ENCODE measurements around the gene ALPG. TPM values are rescaled to one million over a fixed set of nuclear protein-coding genes. Genes with fewer than 3 reads are reported as not detected.

ALPG gene
- total RNA-seq, 1 experiment from 2014 or later = 2.5 TPM

GRCh38 chr2:232374356-232374755 lies 32.3 kb upstream of the ALPG start:
- BruUV-seq (replicated peaks) = no TSS peak
- H3K4me3 Mint-ChIP-seq (ENCODE audit: unreplicated experiment) = no peak overlapping the region
- CTCF ChIA-PET = no interaction called here

GRCh38 chr2:232375164-232375563 lies 31.5 kb upstream of the ALPG start:
- no peak for DNase-seq
- ChIA-PET POLR2A (no interaction called here), CTCF (no interaction called here)
- no TSS peak for BruUV-seq (replicated peaks)
- Mint-ChIP-seq H3K27me3 (ENCODE audit: insufficient read depth, unreplicated experiment) (no peaks in the 10 kb centered on the region), H3K36me3 (ENCODE audit: insufficient read depth, unreplicated experiment) (no peaks in the 10 kb centered on the region), H3K9me3 (ENCODE audit: unreplicated experiment) (no peaks in the 10 kb centered on the region), H3K4me3 (ENCODE audit: unreplicated experiment) (no peak overlapping the region), H3K4me1 (ENCODE audit: low read depth, unreplicated experiment) (no peaks in the 10 kb centered on the region), H3K27ac (ENCODE audit: unreplicated experiment) (no peak overlapping the region)
- no peaks in the 10 kb centered on the region for H3K4me1 ChIP-seq
- intact Hi-C loops (cut with micrococcal nuclease; ENCODE audit: unreplicated experiment) = no loop called here
- no peaks in the 10 kb centered on the region for H3K27me3 ChIP-seq (replicated peaks; ENCODE audit: control insufficient read depth, insufficient read depth, low read length)
- no peaks in the 10 kb centered on the region for H3K36me3 ChIP-seq (ENCODE audit: control insufficient read depth, insufficient read depth, low read length)
- no peak overlapping the region for H3K4me3 ChIP-seq (ENCODE audit: low read depth, low read length)
- no peaks in the 10 kb centered on the region for H3K9me3 ChIP-seq
- TF ChIP-seq CTCF (IDR thresholded peaks at IDR 0.05; ENCODE audit: insufficient read depth in 1 of 2, low read depth in 1 of 2, low read length in 1 of 2, severe bottlenecking in 1 of 2, unreplicated experiment in 1 of 2) = no peak

More at GRCh38 chr2:232374356-232374755, 32.3 kb upstream of the ALPG start:
- no peak for TF ChIP-seq CTCF (IDR thresholded peaks at IDR 0.05; ENCODE audit: insufficient read depth in 1 of 2, low read depth in 1 of 2, low read length in 1 of 2, severe bottlenecking in 1 of 2, unreplicated experiment in 1 of 2)
- intact Hi-C loops (cut with micrococcal nuclease; ENCODE audit: unreplicated experiment) = no loop called here
- Mint-ChIP-seq H3K36me3 (ENCODE audit: insufficient read depth, unreplicated experiment) (no peaks in the 10 kb centered on the region), H3K4me1 (ENCODE audit: low read depth, unreplicated experiment) (no peaks in the 10 kb centered on the region), H3K27me3 (ENCODE audit: insufficient read depth, unreplicated experiment) (no peaks in the 10 kb centered on the region), H3K27ac (ENCODE audit: unreplicated experiment) (no peak overlapping the region), H3K9me3 (ENCODE audit: unreplicated experiment) (no peaks in the 10 kb centered on the region)
- POLR2A ChIA-PET = no interaction called here
- no peaks in the 10 kb centered on the region for H3K36me3 ChIP-seq (ENCODE audit: control insufficient read depth, insufficient read depth, low read length)
- H3K4me1 ChIP-seq = no peaks in the 10 kb centered on the region
- H3K4me3 ChIP-seq (ENCODE audit: low read depth, low read length) = no peak overlapping the region
- no peaks in the 10 kb centered on the region for H3K9me3 ChIP-seq
- no peaks in the 10 kb centered on the region for H3K27me3 ChIP-seq (replicated peaks; ENCODE audit: control insufficient read depth, insufficient read depth, low read length)
- no peak for DNase-seq

GRCh38 chr2:232376260-232376659 lies 30.4 kb upstream of the ALPG start:
- DNase-seq = no peak
- H3K27me3 ChIP-seq (replicated peaks; ENCODE audit: control insufficient read depth, insufficient read depth, low read length) = no peaks in the 10 kb centered on the region
- H3K4me1 ChIP-seq = no peaks in the 10 kb centered on the region
- no peaks in the 10 kb centered on the region for H3K36me3 ChIP-seq (ENCODE audit: control insufficient read depth, insufficient read depth, low read length)
- Mint-ChIP-seq H3K9me3 (ENCODE audit: unreplicated experiment) (no peaks in the 10 kb centered on the region), H3K27me3 (ENCODE audit: insufficient read depth, unreplicated experiment) (no peaks in the 10 kb centered on the region), H3K36me3 (ENCODE audit: insufficient read depth, unreplicated experiment) (no peaks in the 10 kb centered on the region), H3K4me1 (ENCODE audit: low read depth, unreplicated experiment) (no peaks in the 10 kb centered on the region), H3K4me3 (ENCODE audit: unreplicated experiment) (no peak overlapping the region), H3K27ac (ENCODE audit: unreplicated experiment) (no peak overlapping the region)
- ChIA-PET CTCF (no interaction called here), POLR2A (no interaction called here)
- no peak for TF ChIP-seq CTCF (IDR thresholded peaks at IDR 0.05; ENCODE audit: insufficient read depth in 1 of 2, low read depth in 1 of 2, low read length in 1 of 2, severe bottlenecking in 1 of 2, unreplicated experiment in 1 of 2)
- no peaks in the 10 kb centered on the region for H3K9me3 ChIP-seq
- BruUV-seq (replicated peaks) = no TSS peak
- intact Hi-C loops (cut with micrococcal nuclease; ENCODE audit: unreplicated experiment) = no loop called here
- no peak overlapping the region for H3K4me3 ChIP-seq (ENCODE audit: low read depth, low read length)

All from Caco-2 (cell line).